ENCODE results near the gene PCDHGB3. TPM values are rescaled to one million over a fixed set of nuclear protein-coding genes. Genes with fewer than 3 reads are reported as not detected.

The PCDHGB3 gene
- total RNA-seq, 1 donor = 6.2 TPM

- TF ChIP-seq CTCF (IDR thresholded peaks at IDR 0.05; ENCODE audit: extremely low read depth, low read depth, low read length) = peak; percentile 65
- H3K27me3 ChIP-seq (ENCODE audit: insufficient read depth, low read length) = no peaks in the 10 kb centered on the region
- H3K4me2 ChIP-seq (ENCODE audit: insufficient read depth, low read length) = peak within 1 kb of the TSS; percentile 77
- H3K36me3 ChIP-seq (ENCODE audit: insufficient read depth, low read length) = no peaks in the 10 kb centered on the region
- no peaks in the 10 kb centered on the region for H4K20me1 ChIP-seq (ENCODE audit: insufficient read depth, low read length)
- no peaks in the 10 kb centered on the region for H3K9me3 ChIP-seq (ENCODE audit: low read depth, low read length)
- peak within 1 kb of the TSS; percentile 58 for H2AFZ ChIP-seq (ENCODE audit: low read length)
- no peaks in the 10 kb centered on the region for H3K79me2 ChIP-seq (ENCODE audit: insufficient read depth, low read length)
- peak; percentile 93 for DNase-seq (ENCODE audit: insufficient read length, low spot score, missing footprints)
- no peak within 1 kb of the TSS for H3K27ac ChIP-seq (ENCODE audit: low read depth, low read length)
- no peaks in the 10 kb centered on the region for H3K4me1 ChIP-seq (ENCODE audit: insufficient read depth, low read length)
- H3K4me3 ChIP-seq (ENCODE audit: insufficient read depth, low read length) = peak within 1 kb of the TSS; percentile 71
Measured at GRCh38 chr5:141382469-141383294, 12.6 kb downstream of the PCDHGB3 start, which contains the start of gene PCDHGA7. TSS of gene PCDHGA7 (plus strand) at chr5:141382742. CDS start at chr5:141382900, 158 bp downstream.

- H2AFZ ChIP-seq (ENCODE audit: low read length) = peak overlapping the region; percentile 58
- no peak for DNase-seq (ENCODE audit: insufficient read length, low spot score, missing footprints)
- H3K4me3 ChIP-seq (ENCODE audit: insufficient read depth, low read length) = peak overlapping the region; percentile 71
- peak overlapping the region; percentile 77 for H3K4me2 ChIP-seq (ENCODE audit: insufficient read depth, low read length)
- peaks cover 2% of the 10 kb centered on the region for H3K9me3 ChIP-seq (ENCODE audit: low read depth, low read length)
- no peaks in the 10 kb centered on the region for H3K27me3 ChIP-seq (ENCODE audit: insufficient read depth, low read length)
- H3K4me1 ChIP-seq (ENCODE audit: insufficient read depth, low read length) = no peaks in the 10 kb centered on the region
- TF ChIP-seq CTCF (IDR thresholded peaks at IDR 0.05; ENCODE audit: extremely low read depth, low read depth, low read length) = no peak
- no peak overlapping the region for H3K27ac ChIP-seq (ENCODE audit: low read depth, low read length)
- no peaks in the 10 kb centered on the region for H3K36me3 ChIP-seq (ENCODE audit: insufficient read depth, low read length)
- no peaks in the 10 kb centered on the region for H3K79me2 ChIP-seq (ENCODE audit: insufficient read depth, low read length)
- no peaks in the 10 kb centered on the region for H4K20me1 ChIP-seq (ENCODE audit: insufficient read depth, low read length)
Measured at GRCh38 chr5:141383345-141383744, 13.3 kb downstream of the PCDHGB3 start.

GRCh38 chr5:141384471-141385267 is 14.6 kb downstream of the PCDHGB3 start:
- Histone ChIP-seq H3K9me3 (ENCODE audit: low read depth, low read length) (peaks cover 10% of the 10 kb centered on the region), H3K27ac (ENCODE audit: low read depth, low read length) (no peak overlapping the region), H3K27me3 (ENCODE audit: insufficient read depth, low read length) (no peaks in the 10 kb centered on the region), H3K4me2 (ENCODE audit: insufficient read depth, low read length) (no peak overlapping the region), H2AFZ (ENCODE audit: low read length) (no peak overlapping the region), H3K36me3 (ENCODE audit: insufficient read depth, low read length) (no peaks in the 10 kb centered on the region), H3K79me2 (ENCODE audit: insufficient read depth, low read length) (no peaks in the 10 kb centered on the region), H3K4me3 (ENCODE audit: insufficient read depth, low read length) (no peak overlapping the region), H4K20me1 (ENCODE audit: insufficient read depth, low read length) (no peaks in the 10 kb centered on the region), H3K4me1 (ENCODE audit: insufficient read depth, low read length) (no peaks in the 10 kb centered on the region)
- no peak for DNase-seq (ENCODE audit: insufficient read length, low spot score, missing footprints)
- TF ChIP-seq CTCF (IDR thresholded peaks at IDR 0.05; ENCODE audit: extremely low read depth, low read depth, low read length) = no peak
